ENCODE measurements around the gene PTK7.
"Not testable (repeated sequence)": the region's sequence is repeated elsewhere in the genome, so short reads cannot be mapped to it uniquely, and the experiment has no call there.

PTK7 gene

GRCh38 chr6:43054206-43054943 lies 21.7 kb upstream of the PTK7 start:
- no peak for DNase-seq

GRCh38 chr6:43055966-43056365 lies 20.1 kb upstream of the PTK7 start:
- DNase-seq, result no peak

DNA sequence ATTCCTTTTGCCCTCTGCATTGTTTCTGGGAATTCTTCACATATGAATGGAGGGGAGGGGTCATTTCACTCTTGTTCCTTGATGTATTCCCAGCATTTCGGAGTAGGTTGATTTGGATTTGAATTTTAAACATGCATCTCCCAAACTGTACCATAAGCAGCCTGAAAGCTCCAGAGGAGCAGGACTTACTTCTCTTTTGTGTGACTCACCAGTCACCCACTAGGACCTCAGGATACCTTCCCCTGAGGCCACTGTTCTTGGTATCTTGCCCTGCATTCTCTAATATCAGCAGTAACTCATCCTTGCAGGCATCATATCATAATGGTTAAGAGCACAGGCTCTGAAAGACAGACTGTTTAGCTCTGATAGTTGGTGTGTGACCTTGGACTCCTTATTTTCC lies 17.6 kb upstream of the PTK7 start:
- no peak for DNase-seq

GRCh38 chr6:43059168-43060033 lies 16.7 kb upstream of the PTK7 start, which contains the start of the genes KLC4 and MRPL2:
Gene KLC4 (plus strand): TSS chr6:43059631. CDS start chr6:43061336, 1,705 bp downstream.
Gene MRPL2 (minus strand): TSS chr6:43059434. CDS start chr6:43059381, 53 bp downstream.
- DNase-seq, result peak; percentile 92

GRCh38 chr6:43060034-43060754 lies 15.9 kb upstream of the PTK7 start:
- DNase-seq, result peak; percentile 19

DNA sequence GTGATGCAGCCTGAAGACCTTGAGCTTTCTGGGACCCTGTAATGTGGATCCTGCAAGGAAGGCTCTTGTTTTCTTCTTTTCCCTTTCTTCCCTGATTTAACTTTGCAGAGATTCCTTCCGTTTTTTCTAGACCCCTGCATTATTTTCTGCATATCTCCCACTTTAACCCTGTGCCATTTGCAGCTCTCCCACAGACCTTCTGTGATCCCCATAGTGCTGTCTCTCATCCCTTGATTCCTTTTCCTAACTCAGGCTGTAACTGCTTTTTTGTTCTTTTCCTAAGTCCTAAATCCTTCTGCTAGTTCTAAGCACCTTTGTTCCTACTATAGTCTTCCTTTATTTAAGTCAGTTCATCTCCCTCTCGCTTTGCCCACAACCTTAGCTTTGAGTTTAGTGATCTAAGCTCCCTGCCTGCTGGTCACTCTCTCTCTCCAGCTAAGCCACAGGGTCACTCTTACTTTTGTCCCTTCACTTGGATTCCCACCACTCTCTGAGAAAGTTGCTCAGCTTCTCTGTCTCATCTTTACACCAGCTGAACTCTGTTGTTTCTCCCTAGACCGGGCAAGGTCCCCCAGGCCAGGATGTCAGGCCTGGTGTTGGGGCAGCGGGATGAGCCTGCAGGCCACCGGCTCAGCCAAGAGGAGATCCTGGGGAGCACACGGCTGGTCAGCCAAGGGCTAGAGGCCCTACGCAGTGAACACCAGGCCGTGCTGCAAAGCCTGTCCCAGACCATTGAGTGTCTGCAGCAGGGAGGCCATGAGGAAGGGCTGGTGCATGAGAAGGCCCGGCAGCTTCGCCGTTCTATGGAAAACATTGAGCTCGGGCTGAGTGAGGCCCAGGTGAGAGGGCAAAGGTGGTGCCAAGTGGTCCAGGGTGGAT lies 15.1 kb upstream of the PTK7 start:
- no peak for DNase-seq

DNA sequence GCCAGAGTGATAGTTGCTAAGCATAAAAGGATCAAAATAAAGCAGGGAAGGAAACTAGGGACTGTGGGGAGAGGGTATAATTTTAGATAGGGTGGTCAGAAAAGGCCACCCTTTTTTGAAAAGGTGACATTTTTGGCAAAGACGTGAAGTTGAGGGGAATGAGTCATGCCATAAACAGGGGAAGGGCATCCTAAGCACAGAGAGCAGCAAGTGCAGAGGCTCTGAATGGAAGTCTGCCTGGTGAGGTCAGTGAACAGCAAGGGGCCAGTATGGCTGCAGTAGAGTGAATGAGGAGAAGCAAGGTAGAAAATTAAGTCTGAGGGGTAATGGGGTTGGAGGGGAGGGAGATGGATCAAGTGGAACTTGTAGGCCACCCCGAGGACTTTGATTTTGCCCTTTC lies 14.3 kb upstream of the PTK7 start:
- no peak for DNase-seq

DNA sequence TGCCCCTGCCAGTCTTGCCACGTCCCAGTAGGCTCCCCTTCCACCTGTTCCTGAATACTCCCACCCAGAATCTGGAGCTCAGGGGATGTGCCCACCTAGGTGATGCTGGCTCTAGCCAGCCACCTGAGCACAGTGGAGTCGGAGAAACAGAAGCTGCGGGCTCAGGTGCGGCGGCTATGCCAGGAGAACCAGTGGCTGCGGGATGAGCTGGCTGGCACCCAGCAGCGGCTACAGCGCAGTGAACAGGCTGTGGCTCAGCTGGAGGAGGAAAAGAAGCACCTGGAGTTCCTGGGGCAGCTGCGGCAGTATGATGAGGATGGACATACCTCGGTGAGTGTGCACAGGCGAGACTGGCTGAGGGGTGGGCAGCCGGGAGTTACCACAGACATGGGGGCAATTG lies 13.3 kb upstream of the PTK7 start:
- DNase-seq, result no peak

DNA sequence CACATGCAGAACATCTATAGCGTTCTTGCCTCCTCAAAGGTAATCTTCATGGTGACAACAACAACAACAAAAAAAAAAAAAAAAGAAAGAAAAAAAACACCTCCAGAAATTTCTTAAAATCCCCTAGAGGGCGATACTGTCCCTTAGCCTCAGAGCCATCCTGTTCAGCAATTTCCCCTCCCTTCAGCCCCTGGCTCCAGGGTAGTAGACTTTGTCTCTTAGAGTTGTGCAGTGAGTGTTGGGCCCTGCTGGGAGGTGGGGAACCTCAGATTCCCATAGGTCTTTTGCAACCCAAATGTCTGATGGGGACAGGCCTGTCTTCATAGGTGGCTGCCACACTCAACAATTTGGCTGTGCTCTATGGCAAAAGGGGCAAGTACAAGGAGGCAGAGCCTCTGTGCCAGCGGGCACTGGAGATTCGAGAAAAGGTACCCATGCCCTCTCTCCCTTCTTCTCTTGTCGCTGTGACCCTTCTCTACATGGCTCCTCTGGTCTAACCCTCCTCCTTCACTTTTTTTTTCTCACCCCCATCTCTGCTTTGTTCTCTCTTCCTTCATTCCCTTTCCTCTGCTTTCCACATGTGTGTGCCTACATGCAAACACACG lies 6.0 kb upstream of the PTK7 start:
- peak; percentile 29 for DNase-seq

DNA sequence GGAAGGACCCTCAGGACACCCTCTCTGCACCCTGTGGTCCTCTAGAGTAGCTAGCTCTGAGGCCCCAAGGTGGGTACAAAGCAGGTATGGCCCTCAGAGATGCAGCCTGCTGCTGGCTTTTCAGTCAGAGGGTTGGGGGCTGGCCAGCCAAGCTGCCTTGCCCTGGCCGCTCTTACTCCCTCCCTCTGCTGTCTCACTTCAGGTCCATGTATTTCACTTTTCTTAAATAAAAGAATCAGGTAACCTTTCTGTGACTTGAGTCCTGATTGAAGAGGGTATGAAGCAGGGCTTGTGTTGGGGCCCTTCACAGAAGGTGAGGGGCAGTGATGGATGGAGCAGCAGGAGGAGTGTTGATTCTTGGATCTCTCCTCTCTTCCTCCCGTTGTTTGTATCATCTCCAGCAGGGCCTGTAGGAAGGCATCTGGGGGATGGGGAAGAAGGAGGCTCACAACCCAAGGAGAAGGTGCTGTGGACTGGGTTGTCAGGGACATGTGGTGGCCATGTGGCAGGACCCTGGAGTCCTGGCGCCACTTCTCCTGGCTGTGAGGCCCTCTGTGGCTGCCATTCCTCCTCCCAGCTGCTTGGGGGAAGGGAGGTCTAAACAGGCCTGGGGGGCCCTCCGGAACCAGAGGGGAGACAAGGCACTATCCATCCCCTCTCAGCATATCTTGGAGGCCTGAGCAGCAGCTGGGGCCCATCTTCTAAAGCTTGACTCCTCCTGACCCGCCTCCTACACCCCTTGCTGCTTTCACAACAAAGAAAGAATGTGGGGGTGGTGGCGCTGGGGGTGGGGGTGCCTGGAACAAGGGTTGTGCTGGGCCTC lies 1.1 kb upstream of the PTK7 start:
- no peak for DNase-seq

- no peak for DNase-seq
Observed at GRCh38 chr6:43076464-43077332, 584 bp downstream of the PTK7 start.

GRCh38 chr6:43077333-43077809 lies 1.3 kb downstream of the PTK7 start:
- no peak for DNase-seq

- DNase-seq, result no peak
Observed at GRCh38 chr6:43077981-43078511, 1.9 kb downstream of the PTK7 start.

DNA sequence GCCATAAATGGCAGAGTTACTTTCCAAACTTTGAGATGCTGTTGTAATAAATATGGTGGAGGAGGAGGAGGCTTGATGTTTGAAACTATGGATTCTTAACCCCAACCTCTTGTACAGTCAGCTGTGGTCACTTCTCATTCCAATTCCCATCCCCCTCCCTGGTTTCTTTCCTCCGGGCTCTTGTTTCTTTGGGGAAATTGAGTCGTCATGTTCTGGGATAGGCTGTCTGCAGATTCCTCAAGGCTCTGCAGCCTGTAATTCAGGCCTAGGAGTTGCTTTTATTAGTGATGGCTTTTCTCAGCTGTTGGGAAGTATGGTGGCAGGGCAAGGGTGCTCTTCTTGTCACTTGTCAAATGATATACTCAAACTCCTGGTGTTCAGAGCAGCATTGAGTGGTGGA lies 2.6 kb downstream of the PTK7 start:
- no peak for DNase-seq

DNA sequence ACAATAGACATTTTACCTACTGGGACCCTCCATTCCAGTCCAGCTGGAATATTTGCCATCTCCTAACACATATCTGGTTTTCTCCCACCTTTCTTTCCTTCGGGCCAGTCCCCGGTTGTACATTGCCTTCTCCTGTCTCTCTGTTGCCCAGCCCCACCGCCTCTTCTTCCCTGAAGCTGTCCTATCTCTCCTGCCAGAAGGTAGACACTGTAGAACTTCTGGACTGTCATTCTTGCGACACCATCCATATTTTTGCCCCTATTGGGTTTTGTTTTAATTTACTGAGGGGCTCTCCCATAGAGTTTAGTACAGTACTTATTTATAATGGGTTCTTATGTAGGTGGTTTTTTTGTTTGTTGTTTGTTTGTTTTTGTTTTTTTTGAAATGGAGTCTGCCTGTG lies 4.9 kb downstream of the PTK7 start:
- no peak for DNase-seq

DNA sequence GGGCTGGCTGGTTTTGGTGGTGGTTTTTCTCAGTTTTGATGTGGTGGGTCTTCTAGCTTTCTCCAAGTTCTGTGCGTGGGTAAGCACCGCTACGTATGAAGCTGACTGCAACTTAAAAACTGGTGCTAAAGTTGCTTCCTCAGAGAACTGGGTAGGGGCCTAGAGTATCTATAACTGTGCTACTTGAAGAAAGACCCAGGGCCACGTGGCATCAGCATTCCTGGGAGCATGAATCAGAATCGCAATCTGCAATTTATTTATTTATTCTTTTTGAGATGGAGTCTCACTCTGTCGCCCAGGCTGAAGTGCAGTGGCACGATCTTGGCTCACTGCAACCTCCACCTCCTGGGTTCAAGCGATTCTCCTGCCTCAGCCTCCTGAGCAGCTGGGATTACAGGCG lies 5.8 kb downstream of the PTK7 start:
- DNase-seq, result not testable (repeated sequence)

DNA sequence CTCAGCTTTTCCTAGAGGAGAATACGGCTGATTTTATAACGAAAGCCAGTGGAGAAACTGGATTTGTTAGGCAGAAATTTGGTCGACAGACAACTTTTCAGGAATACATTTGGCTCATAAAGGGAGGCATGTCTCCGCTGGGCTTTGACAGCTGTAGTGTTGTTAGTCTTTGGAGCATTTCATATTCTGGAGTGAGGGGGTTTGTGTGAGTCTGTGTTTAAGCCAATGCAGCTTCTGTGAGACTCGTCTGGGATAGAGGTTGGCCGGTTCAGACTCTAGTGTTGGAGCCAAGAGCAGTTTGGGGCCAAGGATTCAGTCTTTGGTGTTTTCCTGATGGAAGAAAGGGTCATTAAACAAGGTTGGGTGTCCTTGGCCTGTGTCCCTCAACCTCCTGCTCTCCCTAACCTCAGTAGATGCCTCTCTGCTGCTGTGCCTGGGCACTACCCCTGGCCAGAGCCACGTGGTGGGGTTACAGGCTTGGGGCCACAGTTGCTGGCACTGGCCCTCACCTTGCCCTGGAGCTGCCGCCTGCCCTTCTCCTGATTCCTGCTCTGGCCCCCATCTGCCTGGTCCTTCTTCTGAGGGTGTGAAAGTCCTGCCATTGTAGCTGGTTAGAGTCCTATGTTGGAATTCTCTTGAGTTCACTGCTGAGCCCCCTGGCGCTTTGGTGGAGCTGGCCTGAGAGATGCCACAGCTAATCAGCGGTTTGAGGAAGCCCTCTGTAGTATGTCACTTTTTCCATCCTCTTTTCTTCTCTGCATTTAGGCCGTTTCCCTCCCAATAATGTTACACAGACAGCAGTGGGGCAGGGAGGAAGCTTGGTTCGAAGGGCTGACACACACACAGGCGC lies 6.9 kb downstream of the PTK7 start:
- DNase-seq, result no peak

GRCh38 chr6:43086022-43086658 lies 10.0 kb downstream of the PTK7 start:
- no peak for DNase-seq
